ENCODE results near the gene PADI1.

DNA sequence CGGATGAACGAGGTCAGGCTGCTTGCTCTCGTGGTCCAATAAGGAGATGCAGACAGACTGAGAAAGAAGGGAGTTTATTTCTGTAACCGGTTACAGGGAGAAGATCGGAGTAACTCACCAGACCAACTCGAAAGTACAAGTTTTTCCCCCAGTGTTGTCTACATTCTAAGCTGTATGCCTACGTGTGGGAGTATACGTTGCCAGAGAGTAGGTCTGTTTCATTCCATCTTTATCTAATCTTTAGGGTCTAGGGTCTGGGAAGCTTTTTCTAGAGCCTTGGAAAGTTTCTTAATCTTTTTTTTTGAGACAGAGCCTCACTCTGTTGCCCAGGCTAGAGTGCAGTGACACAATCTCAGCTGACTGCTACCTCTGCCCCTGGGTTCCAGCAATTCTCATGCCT, 4.7 kb upstream of the PADI1 start:
- TF ChIP-seq, protein P1, sequence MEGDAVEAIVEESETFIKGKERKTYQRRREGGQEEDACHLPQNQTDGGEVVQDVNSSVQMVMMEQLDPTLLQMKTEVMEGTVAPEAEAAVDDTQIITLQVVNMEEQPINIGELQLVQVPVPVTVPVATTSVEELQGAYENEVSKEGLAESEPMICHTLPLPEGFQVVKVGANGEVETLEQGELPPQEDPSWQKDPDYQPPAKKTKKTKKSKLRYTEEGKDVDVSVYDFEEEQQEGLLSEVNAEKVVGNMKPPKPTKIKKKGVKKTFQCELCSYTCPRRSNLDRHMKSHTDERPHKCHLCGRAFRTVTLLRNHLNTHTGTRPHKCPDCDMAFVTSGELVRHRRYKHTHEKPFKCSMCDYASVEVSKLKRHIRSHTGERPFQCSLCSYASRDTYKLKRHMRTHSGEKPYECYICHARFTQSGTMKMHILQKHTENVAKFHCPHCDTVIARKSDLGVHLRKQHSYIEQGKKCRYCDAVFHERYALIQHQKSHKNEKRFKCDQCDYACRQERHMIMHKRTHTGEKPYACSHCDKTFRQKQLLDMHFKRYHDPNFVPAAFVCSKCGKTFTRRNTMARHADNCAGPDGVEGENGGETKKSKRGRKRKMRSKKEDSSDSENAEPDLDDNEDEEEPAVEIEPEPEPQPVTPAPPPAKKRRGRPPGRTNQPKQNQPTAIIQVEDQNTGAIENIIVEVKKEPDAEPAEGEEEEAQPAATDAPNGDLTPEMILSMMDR (IDR thresholded peaks at IDR 0.05): no peak
- TF ChIP-seq POLR2A (IDR thresholded peaks at IDR 0.05): no peak

Measured in adrenal gland (tissue), 5 donors.